CMK (cell line): ENCODE results near the gene PIK3IP1.
"Not testable (repeated sequence)": the region's sequence is repeated elsewhere in the genome, so short reads cannot be mapped to it uniquely, and the experiment has no call there.

Source experiments
- DNase-seq: peaks from one replicate; pipeline ENCODE4 v3.0.0-alpha.2; 2010; ENCODE audit warnings: low read depth

PIK3IP1 gene

DNA sequence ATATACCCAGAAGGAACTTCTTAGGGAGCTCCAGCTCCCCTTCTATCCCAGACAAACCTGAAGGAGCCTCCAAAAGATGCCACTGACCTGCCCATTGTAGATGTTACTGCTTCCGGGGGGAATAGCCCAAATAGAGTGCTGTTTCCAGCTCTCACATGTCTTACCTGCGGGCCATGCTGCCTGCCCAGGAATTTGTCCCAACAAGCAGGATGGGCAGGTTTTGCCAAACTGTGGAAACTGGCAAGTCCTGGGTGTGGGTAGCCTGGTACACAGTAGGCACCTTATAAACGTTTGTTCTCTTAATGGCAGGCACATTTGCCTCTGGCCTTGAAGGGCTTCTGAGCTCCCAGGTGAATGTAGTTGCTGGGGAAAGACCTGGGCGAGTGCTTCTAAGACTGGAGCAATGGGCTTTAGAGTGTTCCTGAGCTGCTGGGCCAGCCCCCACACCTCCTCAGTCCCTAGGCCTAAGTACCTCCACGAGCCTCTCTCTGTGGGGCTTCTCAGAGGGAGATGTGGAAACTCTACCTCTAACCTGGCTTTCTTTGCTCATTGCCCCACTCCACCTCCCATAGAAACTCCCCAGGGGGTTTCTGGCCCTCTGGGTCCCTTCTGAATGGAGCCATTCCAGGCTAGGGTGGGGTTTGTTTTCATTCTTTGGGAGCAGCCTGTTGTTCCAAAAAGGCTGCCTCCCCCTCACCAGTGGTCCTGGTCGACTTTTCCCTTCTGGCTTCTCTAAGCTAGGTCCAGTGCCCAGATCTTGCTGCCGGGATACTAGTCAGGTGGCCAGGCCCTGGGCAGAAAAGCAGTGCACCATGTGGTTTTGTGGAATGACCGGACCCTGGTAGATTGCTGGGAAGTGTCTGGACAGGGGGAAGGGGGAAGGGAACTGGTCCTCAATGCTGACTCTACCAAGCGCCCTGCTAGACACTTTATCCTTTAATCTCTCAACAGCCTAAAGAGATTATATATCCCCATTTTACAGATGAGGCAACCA lies 43.0 kb downstream of the PIK3IP1 start:
- no peak for DNase-seq

DNA sequence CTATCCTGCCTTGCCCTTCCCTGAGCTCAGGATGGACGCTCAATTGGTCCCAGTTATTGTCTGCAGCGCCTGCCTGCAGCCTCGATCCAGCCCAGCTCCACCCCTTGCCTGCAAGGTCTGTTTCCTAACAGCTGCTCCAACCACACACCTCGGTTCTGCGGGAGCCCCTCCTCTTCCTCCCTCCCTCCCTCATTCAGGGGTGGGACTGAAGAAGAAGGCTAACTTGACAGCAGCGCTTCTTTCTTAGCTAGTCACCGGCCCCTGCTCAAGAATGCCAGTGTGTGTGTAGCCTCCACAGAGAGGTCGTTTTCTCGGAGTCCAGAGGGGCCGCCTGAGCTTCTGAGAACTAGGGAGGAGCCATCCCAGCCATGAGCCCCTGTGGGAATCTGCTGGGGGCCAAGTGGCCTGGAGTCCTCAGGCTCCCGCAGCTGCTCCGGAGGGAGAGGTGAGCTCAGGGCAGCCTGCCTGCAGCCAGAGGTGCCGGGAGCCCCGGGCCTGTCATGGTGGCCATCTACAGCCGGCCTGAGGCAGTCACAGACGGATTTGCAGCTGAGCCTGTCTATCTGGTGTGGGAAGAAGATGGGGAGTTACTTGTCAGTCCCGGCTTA lies 44.0 kb downstream of the PIK3IP1 start:
- no peak for DNase-seq

DNA sequence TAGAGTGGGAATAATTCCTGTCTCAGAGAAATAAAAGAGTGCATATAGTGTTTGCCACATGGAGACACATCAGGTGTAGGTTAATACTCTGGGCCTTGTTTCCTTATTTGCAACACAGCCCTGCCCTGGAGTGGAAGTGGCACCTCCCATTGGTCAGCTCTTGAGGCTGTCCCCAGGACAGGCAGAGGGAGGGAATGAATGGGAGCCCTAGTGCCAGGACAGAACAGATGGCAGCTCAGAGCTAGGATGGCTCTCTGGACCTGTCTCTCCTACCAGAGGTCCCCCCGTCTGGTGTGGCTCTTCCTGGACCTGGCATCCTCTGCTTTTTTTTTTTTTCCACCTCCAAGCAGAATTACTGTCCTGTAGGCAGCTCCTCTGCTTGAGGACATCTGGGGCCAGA lies 44.6 kb downstream of the PIK3IP1 start:
- no peak for DNase-seq

DNA sequence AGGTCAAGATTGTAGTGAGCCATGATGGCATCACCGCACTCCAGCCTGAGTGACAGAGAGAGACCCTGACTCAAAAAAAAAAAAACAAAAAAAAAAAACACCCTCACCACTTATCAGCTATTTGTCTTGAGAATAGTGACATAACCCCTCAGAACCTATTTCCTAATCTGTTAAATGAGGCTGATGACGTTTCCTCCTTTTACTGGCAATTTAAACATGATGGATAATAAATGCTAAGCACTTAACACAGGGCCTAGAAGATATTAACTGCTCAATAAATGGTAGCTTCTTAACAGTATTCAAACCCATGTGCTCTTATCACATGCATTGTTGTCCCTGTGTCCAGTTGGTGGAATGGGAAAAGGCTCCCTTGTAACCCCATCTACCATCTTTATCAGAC lies 45.6 kb downstream of the PIK3IP1 start:
- DNase-seq: no peak

DNA sequence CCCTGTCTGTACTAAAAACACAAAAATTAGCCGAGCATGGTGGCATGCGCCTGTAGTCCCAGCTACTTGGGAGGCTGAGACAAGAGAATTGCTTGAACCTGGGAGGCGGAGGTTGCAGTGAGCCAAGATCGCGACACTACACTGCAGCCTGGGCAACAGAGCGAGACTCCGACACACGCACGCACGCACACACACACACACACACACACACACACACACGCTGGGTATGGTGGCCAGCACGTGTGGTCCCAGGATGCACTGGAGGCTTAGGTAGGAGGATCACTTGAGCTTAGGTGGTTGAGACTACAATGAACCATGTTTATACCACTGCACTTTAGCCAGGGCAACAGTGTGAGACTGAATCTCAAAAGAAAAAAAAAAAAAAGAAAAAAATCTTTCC lies 46.3 kb downstream of the PIK3IP1 start:
- DNase-seq: not testable (repeated sequence)

DNA sequence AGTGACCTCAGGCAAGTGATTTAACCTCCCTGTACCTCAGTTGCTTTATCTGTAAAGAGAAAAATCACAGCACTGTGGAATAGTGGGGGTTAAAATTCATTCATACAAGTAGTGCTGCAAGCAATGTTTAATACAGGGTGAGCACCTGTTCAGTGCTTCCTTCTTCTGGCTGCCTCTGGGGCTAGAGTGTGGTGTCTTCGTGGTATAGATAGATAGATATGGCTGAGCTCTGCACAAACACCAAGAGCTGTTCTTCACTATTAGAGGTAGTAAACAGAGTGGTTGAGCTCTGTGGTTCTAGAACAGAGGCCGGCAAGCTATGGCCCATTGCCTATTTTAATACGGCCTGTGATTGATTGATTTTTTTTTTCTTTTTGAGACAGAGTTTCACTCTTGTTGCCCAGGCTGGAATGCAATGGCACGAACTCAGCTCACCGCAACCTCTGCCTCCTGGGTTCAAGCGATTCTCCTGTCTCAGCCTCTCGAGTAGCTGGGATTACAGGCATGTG lies 47.3 kb downstream of the PIK3IP1 start:
- DNase-seq: no peak

- DNase-seq: no peak
Observed at GRCh38 chr22:31244046-31244942, 48.0 kb downstream of the PIK3IP1 start.

DNA sequence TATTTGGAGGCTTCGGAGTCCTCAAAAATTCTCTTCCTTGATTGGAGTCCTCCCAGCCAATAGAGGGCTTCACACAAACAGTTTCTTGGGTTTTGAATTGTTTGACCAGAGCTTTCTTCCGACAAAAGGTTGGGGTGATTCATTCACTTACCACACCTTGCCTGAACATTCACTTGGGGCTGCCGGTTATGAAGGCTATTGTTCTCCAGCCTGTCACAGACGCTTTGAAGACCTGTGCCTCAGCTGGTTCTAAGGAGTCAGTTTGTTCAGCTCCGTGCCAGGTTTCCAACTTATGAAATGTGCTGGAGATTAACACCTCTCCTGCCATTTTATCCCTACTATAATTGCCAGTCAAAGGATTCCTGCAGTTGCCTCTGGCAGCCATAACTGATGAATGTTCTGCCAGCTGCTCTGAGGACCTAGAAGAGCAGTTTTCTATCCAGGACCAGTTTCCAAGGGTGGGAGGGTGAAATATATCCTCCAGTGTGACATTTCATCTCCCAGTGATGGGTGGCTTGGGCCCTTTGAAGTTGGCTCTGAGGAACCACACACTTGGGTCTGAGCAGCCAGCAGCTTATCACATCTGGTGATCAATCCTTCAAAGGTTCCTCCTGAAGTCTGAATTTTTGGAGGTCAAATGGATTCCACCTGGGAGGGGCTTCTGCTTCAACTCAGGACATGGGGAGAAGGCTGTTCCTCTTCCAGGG lies 48.8 kb downstream of the PIK3IP1 start:
- DNase-seq: no peak

GRCh38 chr22:31241936-31242335 lies 50.4 kb downstream of the PIK3IP1 start:
- DNase-seq: no peak

DNA sequence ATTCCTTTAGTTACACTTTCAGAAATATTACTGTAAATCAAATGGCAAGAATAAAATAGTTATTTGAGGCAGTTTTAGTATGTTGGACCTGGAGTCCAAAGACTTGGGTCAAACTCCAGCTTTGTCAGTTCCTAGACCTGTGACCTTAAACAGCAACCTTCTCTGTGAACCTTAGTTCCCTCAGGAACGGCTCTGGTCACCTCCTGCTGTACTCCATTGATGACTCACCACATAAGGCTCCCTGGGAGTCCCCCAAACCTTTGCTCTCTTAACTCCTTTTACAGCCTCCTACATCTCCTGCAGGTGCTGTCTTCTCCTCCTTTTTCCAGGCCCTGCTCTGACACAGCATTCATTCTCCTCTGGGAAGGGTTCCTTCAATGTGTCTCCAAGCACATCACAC lies 51.1 kb downstream of the PIK3IP1 start:
- no peak for DNase-seq

GRCh38 chr22:31239771-31240370 lies 52.4 kb downstream of the PIK3IP1 start:
- no peak for DNase-seq

DNA sequence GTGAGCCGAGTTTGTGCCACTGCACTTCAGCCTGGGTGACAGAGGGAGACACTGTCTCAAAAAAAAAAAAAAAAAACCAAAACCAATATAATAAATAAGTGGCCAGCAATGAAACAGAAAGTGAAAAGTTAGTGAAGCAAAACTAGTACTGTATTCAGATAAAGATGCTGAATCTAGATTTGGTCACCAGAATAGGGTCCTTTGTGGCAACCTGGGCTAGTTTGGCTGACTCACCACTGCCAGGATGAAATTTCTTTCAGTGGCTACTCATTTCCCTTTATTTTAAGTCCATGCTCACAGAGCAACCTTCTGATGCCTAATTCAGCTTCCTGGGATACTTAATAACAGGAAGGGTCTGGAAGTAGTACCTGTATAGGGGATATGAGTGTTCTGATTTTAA lies 54.2 kb downstream of the PIK3IP1 start:
- no peak for DNase-seq

GRCh38 chr22:31236044-31236443 lies 56.2 kb downstream of the PIK3IP1 start:
- not testable (repeated sequence) for DNase-seq

DNA sequence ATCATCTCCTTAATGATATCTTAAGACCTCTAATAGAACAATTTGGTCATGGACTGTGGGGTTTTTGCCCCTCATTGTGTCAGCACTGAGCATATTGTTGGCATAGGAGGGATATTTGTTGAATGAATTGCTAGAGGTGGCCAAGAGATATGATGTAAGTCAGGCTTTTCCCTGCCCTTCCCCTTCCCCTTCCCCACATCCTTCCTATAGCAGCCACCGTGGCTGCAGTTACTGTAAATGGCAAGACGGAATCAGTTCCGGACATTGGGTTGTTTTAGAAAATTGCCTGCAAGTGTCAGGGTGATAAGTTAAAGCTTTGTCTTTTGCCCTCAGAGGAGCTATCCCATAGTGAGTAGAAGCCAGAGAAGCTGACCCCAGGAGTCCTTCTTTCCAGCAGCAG lies 57.2 kb downstream of the PIK3IP1 start:
- peak; percentile 52 for DNase-seq

- no peak for DNase-seq
Observed at GRCh38 chr22:31233001-31233400, 59.3 kb downstream of the PIK3IP1 start.
